ENCODE measurements around the gene SLC8A1. TPM values are rescaled to one million over a fixed set of nuclear protein-coding genes. Genes with fewer than 3 reads are reported as not detected.

Gene SLC8A1
- total RNA-seq, 2 donors from 2014 or later = 23.2 to 28.2 TPM

DNA sequence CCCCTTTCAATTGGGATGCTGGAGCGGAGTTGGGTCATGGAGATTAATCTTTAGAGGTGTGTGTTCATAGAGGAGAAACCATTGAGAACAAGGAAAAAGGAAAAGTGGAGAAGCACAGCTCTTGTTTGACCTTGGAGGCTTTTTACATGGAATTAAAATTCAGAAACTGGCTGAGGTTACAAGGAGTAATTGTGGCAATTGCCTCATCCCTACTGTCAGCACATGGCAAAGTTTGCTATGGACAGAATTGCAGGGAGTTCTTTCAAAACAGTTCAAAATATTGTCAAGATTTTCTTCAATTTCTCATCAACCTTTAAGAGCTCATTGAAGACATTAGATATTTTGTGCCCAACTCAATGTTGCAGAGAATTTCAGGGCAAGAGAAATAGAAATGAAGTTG, 232.7 kb downstream of the SLC8A1 start:
- Histone ChIP-seq H3K4me3 (no peak overlapping the region), H3K27me3 (replicated peaks; ENCODE audit: insufficient read depth) (no peaks in the 10 kb centered on the region), H3K27ac (no peak overlapping the region), H3K4me1 (replicated peaks) (no peaks in the 10 kb centered on the region), H3K36me3 (no peaks in the 10 kb centered on the region), H3K9me3 (no peaks in the 10 kb centered on the region)
- no peak for DNase-seq (ENCODE audit: low spot score)
- intact Hi-C loops (cut with DNase I) = no loop called here
- no peak for TF ChIP-seq CTCF (IDR thresholded peaks at IDR 0.05)
- TF ChIP-seq POLR2A (IDR thresholded peaks at IDR 0.05) = no peak
- TF ChIP-seq POLR2AphosphoS5 (IDR thresholded peaks at IDR 0.05) = no peak
- WGBS = 95% methylated on average over 1 of the region's 1 CpG

GRCh38 chr2:40218679-40219078, 233.2 kb downstream of the SLC8A1 start:
- TF ChIP-seq POLR2A (IDR thresholded peaks at IDR 0.05) (no peak), POLR2AphosphoS5 (IDR thresholded peaks at IDR 0.05) (no peak)
- no peak overlapping the region for H3K4me3 ChIP-seq

GRCh38 chr2:40213619-40214018, 238.3 kb downstream of the SLC8A1 start:
- WGBS = 66% methylated on average over 3 of the region's 3 CpGs
- Histone ChIP-seq H3K27me3 (replicated peaks; ENCODE audit: insufficient read depth) (no peaks in the 10 kb centered on the region), H3K4me3 (no peak overlapping the region), H3K27ac (no peak overlapping the region), H3K36me3 (no peaks in the 10 kb centered on the region), H3K4me1 (replicated peaks) (no peaks in the 10 kb centered on the region), H3K9me3 (no peaks in the 10 kb centered on the region)
- TF ChIP-seq POLR2A (IDR thresholded peaks at IDR 0.05) (no peak), POLR2AphosphoS5 (IDR thresholded peaks at IDR 0.05) (no peak), CTCF (IDR thresholded peaks at IDR 0.05) (no peak)
- intact Hi-C loops (cut with DNase I) = no loop called here
- no peak for DNase-seq (ENCODE audit: low spot score)

More at GRCh38 chr2:40218679-40219078, 233.2 kb downstream of the SLC8A1 start:
- intact Hi-C loops (cut with DNase I) = no loop called here
- Histone ChIP-seq H3K9me3 (no peaks in the 10 kb centered on the region), H3K4me1 (replicated peaks) (no peaks in the 10 kb centered on the region), H3K36me3 (no peaks in the 10 kb centered on the region), H3K27me3 (replicated peaks; ENCODE audit: insufficient read depth) (no peaks in the 10 kb centered on the region), H3K27ac (no peak overlapping the region)
- 11% methylated on average over 3 of the region's 3 CpGs for WGBS
- DNase-seq (ENCODE audit: low spot score) = no peak

DNA sequence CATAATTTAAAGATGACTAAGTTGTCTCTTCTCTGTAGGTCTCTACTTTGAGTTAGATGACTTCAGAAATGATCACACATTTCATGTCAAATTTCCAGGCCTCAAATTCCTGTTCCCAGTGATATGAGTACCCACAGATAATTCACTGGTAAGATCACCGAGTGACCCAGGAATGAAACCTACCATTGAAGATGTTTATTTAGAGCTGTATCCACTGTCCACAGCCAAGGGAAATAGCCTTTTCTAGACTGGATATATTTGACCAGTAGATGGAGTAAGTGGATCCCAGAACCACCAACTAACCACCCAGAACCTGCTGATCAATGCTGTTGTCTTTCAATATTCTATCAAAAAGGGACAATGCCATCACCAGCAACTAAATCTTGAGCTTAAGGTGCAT, 238.8 kb downstream of the SLC8A1 start:
- intact Hi-C loops (cut with DNase I) = no loop called here
- WGBS = 56% methylated on average over 1 of the region's 1 CpG
- H3K36me3 ChIP-seq = no peaks in the 10 kb centered on the region
- TF ChIP-seq POLR2AphosphoS5 (IDR thresholded peaks at IDR 0.05) = no peak
- H3K9me3 ChIP-seq = no peaks in the 10 kb centered on the region
- H3K4me1 ChIP-seq (replicated peaks) = no peaks in the 10 kb centered on the region
- H3K4me3 ChIP-seq = no peak overlapping the region
- DNase-seq (ENCODE audit: low spot score) = no peak
- no peaks in the 10 kb centered on the region for H3K27me3 ChIP-seq (replicated peaks; ENCODE audit: insufficient read depth)
- no peak overlapping the region for H3K27ac ChIP-seq

DNA sequence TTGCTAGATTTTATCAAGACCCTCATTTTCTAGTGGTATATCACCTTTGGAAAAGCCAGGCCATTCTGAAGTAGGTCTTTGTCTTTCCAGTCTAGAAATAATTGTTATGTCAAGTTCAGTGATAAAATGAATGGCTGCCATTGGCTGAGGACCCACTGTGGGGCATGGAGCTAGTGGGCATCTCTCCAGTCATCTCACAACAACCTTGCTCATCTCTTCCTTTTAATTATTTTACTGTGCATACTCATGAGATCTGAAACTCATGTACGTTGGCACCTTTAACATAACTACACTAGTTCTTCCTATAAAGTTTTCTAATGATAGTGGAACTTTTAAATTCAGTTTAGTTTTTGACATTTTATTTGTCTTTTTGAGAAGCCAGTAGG, 240.9 kb downstream of the SLC8A1 start:
- Histone ChIP-seq H3K36me3 (no peaks in the 10 kb centered on the region), H3K27ac (no peak overlapping the region), H3K4me1 (replicated peaks) (no peaks in the 10 kb centered on the region), H3K4me3 (no peak overlapping the region), H3K27me3 (replicated peaks; ENCODE audit: insufficient read depth) (no peaks in the 10 kb centered on the region), H3K9me3 (no peaks in the 10 kb centered on the region)
- 70% methylated on average over 1 of the region's 1 CpG for whole genome bisulfite sequencing
- no peak for DNase-seq (ENCODE audit: low spot score)
- intact Hi-C loops (cut with DNase I) = no loop called here
- no peak for TF ChIP-seq CTCF (IDR thresholded peaks at IDR 0.05)

- DNase-seq (ENCODE audit: low spot score) = no peak
- Histone ChIP-seq H3K27ac (no peak overlapping the region), H3K9me3 (no peaks in the 10 kb centered on the region), H3K4me1 (replicated peaks) (no peaks in the 10 kb centered on the region), H3K36me3 (no peaks in the 10 kb centered on the region), H3K4me3 (no peak overlapping the region), H3K27me3 (replicated peaks; ENCODE audit: insufficient read depth) (no peaks in the 10 kb centered on the region)
- TF ChIP-seq POLR2A (IDR thresholded peaks at IDR 0.05) (no peak), CTCF (IDR thresholded peaks at IDR 0.05) (no peak), POLR2AphosphoS5 (IDR thresholded peaks at IDR 0.05) (no peak)
- WGBS = 84% methylated on average over 1 of the region's 1 CpG
- intact Hi-C loops (cut with DNase I) = no loop called here
Measured at GRCh38 chr2:40210344-40210967, 241.4 kb downstream of the SLC8A1 start.
